GM18499 (cell line): ENCODE results near the gene ANKMY1.
"Not testable (repeated sequence)": the region's sequence is repeated elsewhere in the genome, so short reads cannot be mapped to it uniquely, and the experiment has no call there.

Experiments used
- ATAC-seq: cut with Tn5 transposase; IDR thresholded peaks from one replicate; pipeline ENCODE4 v1.9.1; 2021; ENCODE audit warnings: moderate number of reproducible peaks; ENCODE audit not compliant: insufficient read depth, unreplicated experiment

ANKMY1 gene

DNA sequence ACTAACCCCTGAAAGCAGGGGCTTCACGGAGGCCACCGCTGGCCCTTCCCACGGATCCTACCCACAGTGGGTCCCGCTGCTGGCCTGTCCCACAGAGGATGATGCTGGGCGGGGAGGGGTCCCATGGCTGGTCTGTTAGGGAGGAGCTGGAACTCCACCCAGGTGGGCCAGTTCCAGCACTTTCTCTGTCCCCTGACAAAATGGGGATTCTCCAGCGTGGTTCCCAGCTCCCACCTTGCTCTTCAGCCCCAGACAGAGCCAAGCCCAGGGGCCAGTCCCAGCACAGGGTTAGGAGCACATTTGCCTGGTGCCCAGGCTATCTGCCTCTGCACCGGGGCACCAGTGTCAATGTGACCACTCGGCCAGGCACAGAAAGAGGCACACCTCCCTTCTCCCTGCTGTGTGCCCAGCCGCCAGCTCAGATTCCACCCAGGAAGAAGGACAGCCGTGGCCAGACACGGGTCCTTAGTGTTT is 50.0 kb downstream of the ANKMY1 start:
- ATAC-seq, result no peak

DNA sequence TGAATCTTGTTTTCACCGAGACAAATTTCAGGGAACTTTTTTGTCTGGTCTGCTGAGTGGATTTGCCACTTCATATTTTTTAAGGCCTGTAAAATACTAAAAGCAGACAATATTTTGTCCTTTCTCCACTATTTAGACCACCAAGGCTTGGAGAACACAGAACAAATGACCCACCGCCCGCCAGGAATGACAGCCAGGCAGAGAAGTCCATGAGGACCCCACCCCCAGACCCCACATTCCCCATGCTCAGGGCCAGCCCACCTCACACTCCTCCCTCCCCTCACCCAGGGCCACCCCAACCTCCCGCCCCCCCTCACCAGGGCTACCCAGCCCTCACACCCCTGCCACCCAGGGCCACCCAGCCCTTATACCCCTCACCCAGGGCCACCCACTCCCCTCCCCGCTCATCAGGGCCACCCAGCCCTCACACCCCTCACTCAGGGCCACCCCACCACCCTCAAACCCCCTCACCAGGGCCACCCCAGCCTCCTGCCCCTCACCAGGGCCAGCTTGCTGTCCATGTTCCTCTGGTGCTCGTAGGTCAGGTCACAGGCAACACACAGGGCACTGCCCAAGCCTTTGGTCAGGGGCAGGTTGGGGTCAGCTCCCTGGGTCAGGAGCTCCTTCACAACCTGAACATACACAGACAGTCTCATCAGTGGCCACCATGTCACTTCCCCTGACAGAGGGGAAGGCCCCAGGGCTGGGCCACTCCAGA is 50.6 kb downstream of the ANKMY1 start:
- no peak for ATAC-seq

DNA sequence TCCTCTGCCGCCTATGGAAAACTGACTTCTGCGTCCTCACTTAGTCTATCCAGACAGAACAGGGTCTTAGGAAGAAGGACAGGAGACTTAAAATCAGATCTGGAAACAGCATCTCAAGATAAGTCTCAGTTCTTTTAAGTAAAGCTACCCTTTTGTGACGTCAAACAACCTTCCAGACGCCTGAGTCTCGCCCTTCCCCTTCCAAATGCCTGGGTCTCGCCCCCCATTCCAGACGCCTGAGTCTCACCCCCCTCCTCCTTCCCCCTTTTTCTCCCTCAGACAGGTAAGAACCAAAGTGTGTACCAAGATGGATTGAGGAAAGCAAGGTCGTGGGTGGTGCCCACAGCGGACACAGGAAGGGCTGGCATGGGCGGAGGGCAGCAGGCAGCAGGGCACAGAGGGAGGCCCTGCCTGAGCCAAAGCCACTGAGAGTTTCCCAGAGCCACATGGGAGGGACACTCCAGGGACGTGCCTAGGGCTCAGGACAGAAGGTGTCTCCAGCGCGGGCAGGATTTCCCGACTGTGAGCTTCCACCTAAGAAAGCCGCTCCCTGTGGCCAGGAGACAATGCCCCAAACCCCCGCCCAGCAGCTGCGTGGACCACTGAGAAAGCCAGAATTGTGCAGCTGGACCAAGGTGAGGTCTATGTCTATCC is 51.3 kb downstream of the ANKMY1 start:
- ATAC-seq, result no peak

DNA sequence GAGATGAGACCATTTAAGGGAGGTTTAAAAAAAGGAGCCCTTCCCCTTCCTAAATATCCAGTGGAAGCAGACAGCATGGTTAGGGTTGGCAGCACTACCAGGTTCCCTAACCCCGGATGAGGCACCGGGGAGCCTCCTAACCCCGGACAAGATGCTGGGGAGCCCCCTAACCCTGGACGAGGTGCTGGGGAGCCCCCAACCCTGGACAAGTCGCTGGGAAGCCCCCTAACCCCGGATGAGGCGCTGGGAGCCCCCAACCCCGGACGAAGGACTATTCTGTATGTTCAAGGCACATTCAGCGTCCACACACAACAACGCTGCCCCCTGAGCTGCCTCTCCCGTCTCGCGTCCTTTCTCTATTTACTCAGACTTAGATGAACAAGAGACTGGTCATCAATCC is 51.9 kb downstream of the ANKMY1 start:
- no peak for ATAC-seq

DNA sequence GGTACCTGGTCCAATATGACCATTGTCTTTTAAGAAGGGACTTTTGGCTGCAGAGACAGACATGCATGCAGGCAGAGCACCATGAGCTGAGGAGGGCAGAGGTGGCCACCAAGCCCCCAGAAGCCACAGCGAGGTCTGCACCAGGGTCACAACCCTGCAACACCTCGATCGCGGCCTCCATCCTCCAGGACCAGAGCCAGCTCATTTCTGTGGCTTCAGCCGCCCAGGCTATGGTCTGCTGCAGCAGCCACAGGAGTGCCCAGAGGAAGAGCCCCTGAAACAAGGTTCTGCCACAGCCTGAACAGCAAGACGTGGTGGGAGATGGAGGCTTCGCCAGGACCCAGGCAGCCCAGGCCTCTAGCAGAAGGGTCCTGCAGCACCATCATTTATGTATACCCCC is 53.9 kb downstream of the ANKMY1 start:
- no peak for ATAC-seq

DNA sequence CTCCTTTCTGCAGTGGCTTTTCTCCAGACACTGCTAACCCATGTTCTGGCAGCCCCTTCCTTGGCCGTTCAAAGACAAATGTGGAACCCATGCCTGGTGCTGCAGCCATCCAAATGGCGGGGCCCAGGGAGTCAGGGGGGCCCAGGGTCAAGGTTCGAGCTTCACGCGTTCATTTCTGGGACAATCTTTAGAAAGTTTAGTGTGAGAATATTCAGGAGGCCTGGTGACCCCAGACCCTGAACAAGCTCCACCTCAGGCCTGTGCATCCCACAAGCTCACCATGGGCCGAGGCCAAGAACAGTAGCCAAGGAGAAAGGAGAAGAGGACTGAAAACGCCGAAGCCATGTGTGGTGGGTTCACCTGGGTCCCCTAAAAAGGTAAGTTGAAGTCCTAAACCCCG is 54.4 kb downstream of the ANKMY1 start:
- ATAC-seq, result no peak

DNA sequence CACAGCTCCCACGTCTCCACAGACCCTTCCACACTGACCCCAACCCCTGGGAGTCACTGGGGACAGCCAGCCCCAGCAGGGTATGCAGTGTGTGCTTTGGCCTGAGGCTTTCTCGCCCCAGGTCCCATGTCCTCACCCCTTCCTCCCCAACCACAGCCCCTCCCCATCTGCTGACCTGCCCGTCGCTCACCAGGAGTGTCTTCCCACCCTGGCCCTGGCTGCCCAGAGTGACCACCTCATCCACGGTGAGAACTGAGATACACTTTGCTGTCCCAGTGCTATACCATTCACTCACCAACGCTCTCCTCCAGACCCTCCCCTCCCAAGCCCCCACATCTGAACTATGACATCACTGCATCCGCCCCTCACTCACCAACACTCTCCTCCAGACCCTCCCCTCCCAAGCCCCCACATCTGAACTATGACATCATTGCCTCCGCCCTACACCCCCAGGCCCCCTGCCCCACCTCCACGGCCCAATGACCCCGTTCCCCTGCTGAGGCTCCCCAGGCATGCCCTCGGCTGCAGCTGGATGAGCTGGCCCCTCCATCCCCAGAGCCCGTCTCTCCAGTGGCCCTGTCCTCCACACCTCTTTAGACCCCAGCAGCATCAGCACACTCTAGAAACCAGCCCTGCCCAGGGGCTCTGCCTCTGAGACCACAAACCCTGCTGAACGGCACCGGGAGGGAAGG is 55.2 kb downstream of the ANKMY1 start:
- no peak for ATAC-seq

DNA sequence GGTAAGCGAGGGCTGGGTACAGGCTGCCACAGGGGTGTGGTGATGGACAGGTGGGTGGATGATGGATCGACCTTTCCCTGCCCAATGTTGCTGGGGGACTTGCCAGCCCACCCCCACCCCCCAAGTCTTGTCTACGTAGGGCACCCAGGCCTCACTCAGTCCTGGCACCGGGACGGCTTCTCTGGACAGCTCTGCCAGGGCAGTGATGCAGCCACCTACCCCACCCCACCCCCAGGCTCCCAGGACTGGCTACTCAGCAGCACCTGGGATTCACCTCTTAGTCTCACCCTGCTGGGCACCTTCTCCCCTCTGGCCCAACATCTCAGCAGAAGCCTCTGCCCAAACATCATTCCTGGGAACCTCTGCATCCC is 55.7 kb downstream of the ANKMY1 start:
- no peak for ATAC-seq

DNA sequence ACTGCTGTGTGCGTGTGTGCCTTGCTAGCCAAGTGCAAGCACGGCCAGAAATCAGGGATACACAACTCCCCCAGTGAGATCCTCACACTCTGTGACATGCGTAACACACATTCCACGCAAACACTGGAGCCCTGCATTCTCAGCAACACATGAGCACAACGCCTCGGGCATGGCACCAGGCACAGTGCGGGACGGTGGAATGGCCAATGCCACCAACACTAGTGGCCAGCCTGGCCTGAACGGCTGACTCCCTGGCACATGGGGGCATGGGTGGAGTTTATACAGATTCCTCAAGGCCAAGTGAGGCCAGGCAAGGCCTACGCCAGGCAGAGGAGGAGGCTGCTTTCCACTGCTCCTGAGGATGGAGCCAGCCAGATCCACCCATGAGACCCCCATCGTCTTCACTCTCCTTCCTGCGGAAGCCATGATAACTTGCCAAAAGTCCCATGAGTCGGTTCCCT is 56.2 kb downstream of the ANKMY1 start:
- ATAC-seq, result no peak

DNA sequence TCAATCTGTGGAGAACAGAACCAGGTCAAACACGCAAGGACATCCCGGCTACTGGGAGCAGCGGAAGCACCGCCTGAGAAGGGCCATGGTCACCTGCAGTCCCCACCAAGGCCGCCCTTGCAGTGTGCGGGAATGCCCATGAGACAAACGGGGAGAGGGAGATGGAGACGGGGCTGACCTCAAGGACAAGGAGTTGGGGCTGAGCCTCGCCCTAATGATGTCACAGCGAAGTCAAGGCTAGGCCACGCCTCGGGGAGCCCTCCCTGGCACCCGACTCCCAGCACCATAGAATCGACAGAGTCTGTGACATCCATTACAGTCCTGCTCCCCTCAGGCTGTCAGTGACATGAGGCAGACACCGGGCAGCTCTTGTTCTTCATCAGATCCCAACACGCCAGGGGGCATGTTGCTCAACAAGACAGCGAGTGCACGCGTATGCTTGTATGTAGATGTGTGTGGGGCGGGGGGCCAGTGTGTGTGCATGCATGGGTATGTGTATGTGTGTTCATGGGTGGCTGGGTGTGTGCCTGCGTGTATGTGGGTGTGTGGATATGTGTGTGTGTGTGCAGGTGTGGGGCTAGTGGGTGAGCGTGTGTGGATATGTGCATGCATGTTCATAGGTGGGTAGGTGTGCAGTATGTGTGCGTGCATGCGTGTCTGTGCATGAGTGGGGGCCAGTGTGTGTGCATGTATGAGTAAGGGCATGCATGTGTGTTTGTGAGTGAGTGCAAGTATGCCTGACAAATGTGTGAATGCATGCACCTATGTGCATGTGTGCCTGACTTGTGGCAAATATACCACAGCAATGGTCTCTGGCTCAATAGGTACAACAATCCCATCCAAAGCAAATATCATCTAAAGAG is 57.0 kb downstream of the ANKMY1 start:
- ATAC-seq, result no peak

DNA sequence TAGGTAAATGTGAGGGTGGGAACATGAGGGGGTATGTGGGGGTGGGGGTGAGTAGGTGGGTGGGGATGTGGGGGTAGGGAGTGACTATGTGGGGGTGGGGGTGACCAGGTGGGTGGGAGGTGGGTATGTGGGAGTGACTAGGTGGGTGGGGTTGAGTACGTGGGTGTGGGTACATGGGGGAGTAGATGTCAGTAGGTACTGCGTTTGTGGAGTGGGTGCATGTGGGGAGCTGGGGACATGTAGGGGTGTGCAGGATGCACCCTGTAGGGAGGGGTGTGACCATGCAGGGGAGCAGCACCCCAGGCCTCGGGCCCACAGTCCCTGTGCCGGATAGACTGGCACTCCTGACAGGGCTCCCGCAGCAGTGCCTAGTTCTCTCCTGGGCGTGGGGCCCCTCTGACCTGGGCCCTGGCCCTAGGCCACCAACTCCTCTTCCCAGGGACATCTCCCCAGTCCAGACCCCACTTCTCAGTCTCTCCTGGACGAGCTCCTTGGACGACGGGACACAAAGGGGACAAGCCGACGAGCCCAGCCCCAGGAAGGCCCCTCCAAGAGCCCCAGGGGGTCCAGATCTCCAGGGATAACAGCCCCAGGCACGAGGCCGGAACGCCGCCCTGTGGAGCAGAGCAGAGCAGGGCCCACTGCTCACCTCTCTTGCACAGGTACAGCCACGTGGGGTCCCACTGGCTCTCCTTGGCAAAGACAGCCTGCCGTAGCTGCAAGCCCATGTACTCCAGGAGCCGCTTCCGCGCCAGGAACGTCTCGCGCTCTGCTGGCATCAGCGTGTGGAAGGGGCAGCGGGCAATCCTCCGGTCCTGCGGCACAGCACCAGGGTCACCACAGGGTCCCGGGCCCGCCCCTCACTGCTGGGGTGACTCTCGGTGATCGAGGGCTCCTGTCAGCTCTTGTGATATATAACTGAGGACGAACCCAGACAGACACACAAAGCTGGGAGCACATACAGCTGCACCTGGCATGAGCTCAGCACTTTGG is 58.2 kb downstream of the ANKMY1 start:
- no peak for ATAC-seq

DNA sequence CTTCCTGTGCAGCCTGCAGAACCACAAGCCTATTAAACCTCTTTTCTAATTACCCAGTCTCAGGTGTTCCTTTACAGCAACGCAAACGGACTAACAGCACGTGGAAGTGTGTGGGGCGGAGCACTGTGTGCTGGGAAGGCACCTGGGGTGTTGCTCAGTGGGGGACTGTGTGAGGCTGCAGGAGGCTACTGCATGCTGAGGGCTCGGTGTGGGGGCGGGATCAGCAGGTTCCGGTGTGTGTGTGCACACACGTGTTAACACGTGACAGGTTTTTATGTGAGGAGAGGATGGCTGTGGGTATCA is 58.9 kb downstream of the ANKMY1 start:
- ATAC-seq, result no peak

DNA sequence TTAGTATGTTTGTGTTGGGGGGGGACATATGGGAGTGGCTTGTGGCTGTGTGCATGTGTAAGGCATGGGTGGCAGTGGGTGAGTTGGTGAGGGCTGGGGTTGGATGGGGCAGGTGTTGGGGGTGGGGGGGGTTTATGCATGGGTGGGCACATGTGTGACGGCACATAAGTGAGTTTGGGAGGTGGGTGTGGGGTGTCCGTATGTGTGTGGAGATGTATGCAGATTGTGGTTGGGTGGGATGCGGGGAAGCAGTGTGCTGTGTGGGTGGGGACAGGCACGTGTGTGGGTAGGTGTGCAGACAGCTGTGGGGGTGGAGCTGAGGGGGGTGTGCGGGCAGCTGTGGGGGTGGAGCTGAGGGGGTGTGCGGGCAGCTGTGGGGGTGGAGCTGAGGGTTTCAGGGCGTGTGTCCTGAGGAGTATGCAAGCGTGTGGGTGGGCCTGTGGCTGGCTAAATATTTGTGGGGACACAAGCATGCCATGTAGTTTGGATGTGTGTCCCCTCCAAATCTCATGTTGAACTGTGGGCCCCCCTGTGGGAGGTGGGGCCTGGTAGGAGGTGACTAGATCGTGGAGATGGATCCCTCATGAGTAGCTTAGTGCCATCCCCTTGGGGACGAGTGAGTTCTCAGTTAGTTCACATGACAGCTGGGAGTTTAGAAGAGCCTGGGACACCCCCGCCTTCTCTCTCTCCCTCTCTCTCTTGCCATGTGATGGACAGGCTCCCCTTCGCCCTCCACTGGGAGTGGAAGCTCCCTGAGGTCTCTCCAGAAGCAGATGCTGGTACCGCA is 59.4 kb downstream of the ANKMY1 start:
- no peak for ATAC-seq

DNA sequence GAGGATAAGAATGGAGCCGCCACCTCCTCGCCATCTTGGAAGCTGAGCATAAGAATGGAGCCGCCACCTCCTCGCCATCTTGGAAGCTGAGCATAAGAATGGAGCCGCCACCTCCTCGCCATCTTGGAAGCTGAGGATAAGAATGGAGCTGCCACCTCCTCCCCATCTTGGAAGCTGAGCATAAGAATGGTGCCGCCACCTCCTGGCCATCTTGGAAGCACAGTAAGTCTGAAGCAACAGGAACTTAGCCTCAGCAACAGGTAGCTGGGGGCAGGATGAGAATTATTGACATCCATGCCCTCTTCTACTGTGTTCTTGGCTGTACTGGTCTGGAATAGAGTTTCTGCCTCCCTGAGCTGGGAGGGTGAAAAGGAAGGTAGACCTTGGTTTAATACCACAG is 60.7 kb downstream of the ANKMY1 start:
- ATAC-seq, result not testable (repeated sequence)

DNA sequence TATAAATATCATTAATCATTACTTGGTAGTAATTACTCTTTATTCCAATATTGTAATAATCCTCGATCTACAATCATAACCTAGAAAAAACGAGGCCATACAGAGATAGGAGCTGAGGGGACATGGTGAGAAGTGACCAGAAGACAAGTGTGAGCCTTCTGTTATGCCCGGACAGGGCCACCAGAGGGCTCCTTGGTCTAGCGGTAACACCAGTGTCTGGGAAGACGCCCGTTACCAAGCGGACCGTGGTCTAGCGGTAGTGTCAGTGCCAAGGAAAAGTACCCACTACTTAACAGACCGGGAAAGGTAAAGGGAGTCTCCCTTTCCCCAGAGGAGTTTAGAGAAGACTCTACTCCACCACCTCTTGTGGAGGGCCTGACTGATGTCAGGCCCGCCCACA is 62.8 kb downstream of the ANKMY1 start:
- not testable (repeated sequence) for ATAC-seq

DNA sequence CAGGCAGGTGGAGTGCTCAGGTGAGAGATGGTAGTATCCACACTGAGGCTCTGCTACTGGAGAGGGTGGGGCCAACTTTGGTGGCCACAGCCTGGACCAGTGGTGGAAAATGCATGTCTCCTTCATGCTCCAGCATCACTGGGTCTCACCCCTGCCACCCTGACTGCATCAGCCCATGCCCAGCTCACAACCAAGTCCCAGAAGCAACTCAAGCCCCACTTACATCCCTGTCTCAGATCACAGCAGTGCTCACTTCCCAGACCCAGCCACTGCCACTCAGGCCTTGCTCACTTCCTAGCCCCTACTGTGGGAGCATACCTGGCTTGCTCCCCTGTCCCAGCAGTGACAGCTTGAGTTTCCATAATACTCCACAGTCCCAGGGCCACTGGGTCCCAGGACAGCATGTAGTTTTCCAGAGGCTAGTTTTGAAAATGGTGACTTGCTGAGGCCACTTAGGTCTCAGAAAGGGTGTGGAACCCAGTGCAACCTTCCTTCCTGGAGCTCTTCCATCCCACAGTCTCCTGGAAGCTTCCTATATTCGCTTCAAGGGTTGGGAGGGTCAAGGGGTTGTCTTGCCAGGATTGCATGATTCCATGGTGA is 63.5 kb downstream of the ANKMY1 start:
- ATAC-seq, result no peak

DNA sequence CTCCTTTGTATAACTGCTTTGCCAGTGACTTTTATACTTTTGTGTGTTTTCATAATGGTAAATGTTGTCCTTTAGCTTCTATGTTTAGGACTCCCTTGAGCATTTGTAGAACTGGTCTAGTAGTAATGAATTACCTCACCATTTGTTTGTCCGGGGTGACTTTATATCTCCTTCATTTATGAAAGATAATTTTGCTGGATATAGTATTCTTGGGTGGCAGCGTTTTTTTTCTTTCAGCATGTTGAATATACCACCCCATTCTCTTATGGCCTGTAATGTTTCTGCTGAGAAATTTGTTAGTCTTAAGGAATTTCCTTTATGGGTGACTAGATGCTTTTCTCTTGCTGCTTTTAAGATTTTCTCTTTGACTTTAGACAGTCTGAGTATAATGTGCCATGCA is 66.3 kb downstream of the ANKMY1 start:
- no peak for ATAC-seq

DNA sequence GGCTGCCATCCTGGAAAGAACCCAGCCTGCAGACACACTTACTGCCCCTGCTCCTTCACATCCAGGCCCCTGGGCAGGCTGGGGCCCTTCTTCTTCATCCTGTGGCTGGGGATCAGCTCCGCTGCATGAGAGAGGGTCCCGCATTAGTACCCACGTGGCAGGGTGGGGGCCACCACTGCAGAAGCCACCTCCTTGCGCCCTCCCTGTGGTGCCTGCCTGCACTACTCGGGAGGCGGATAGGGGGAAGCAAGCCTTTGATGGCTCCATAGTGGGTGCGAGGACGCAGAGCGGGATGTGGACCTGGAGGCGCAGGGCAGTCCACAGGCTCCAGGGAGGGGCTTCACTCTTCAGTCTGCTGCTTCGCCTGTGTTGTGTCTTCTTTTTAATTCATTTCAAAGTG is 75.6 kb downstream of the ANKMY1 start:
- ATAC-seq, result no peak
